Measurements from ENCODE around the gene C4orf17.

GRCh38 chr4:99536848-99537247, 26.0 kb downstream of the C4orf17 start:
- TF ChIP-seq CTCF (conservative IDR thresholded peaks at IDR 0.05; ENCODE audit: low read depth, low read length): no peak
- TF ChIP-seq EZH2 (IDR thresholded peaks at IDR 0.05; ENCODE audit: borderline replicate concordance, low read depth, low read length, poor library complexity, severe bottlenecking): no peak

Data from A673 (cell line).